Ammon's horn (tissue), 1 donor: ENCODE measurements around the gene TSHZ2.

Experiments used
- DNase-seq: peaks from one replicate; pipeline ENCODE4 v3.0.0-alpha.2; 2016; ENCODE audit warnings: low spot score

TSHZ2 gene

GRCh38 chr20:53282217-53282955 is 310.2 kb downstream of the TSHZ2 start:
- DNase-seq: no peak

DNA sequence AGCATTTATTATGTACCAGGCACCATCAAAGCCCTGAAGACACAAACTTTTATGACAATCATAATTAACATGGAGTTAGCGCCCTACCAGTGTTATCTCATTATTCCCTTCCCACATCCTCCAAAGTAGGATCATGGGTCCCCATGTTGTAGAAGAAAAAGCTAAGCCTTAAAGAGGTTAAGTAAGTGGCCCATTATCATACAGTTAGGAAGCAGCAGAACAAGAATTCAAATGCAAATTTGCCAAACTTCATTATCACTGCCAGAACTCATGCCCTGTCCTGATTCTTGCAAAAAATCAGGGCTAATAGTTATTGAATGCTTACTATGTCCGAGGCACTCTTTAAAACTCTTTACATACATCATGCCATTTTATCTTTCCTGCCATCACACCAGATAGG is 310.9 kb downstream of the TSHZ2 start:
- no peak for DNase-seq

DNA sequence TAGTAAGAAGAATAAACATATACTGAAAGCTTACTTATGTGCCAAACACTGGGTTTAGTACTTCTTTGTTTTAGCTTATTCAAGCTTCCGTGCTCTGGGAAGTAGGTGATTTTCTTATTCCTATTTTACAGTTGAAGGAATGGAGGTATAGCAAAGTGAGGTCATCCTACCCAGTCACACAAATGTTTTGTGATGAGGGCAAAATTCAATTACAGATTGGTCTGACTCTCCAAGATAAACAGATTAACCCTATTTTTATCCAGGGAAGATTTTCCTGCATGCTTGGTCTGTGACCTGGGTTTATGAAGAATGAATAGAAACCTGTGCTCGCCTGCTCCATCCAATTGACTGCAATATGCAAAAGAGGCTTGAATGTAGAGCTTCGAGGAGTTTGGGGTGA is 311.4 kb downstream of the TSHZ2 start:
- no peak for DNase-seq

DNA sequence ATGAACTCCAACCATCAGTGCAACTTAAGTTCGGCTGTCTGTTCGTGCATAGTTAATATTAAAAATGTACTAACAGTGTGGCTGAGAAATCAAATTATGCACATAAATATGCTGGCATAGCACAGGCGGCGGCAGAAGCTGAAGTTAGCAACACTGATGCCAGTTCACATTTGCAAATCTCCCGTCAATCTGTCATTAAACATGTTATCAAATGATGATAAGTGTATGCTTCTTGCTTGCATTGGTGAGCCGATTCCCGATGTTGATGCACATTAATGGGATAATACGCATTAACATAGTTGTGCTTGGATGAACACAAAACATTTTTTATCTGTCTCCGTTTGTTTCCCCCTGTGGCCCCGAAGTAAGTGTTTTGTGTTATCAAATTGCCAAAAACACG is 312.1 kb downstream of the TSHZ2 start:
- peak; percentile 6 for DNase-seq

- DNase-seq: no peak
Observed at GRCh38 chr20:53284696-53285095, 312.5 kb downstream of the TSHZ2 start.

DNA sequence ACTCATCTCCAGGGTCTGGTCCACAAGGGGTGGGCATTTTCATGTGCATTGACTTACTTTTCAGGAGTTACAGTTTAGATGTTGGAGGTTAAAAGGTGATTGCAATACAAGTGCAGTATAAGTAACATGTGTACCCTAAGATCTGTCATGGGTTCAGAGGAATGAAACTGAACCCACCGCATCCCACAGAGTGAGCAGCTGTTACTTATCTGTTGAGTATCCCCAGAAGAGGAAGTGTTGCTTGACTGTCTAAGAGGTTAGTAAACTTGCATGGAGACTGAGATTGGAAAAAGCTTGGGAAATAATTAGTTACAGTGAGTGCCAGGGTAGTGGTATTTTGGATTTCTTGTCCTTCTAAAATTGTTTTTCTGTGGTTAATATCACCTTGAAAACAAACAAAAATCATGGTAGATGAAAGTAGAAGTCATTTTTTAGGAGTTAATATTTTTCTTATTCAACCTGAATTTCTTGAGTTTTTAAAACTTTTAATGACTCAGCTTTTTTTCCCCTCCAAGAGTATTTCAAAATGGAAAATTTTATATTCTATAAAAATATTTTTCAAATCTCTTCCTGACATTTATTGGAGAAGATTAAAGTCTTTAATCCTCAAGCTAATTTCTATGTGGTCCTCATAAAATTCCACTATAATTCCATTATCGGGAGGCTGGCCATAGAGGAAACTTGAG is 315.3 kb downstream of the TSHZ2 start:
- DNase-seq: no peak

GRCh38 chr20:53291548-53291947 is 319.4 kb downstream of the TSHZ2 start:
- no peak for DNase-seq

GRCh38 chr20:53292347-53292746 is 320.2 kb downstream of the TSHZ2 start:
- no peak for DNase-seq

GRCh38 chr20:53294804-53295203 is 322.6 kb downstream of the TSHZ2 start:
- no peak for DNase-seq

DNA sequence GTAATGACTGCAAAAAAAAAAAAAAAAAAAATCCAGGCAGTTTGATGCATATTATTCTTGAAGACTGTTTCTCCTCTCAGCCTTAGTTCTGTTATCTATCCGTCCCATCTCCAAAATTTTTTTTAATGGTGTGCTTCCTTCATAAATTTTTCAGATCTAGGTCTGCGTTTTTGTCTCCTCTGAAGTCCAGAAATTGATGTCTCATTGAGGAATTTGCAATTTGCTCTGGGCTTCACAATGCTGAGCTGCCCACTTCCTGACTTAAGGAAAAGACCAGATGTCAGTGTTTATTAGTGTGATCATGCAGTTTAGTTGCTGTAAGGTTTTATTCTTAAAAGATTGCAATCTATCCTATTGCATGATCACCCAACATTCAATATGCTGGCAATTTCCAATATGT is 323.9 kb downstream of the TSHZ2 start:
- no peak for DNase-seq

DNA sequence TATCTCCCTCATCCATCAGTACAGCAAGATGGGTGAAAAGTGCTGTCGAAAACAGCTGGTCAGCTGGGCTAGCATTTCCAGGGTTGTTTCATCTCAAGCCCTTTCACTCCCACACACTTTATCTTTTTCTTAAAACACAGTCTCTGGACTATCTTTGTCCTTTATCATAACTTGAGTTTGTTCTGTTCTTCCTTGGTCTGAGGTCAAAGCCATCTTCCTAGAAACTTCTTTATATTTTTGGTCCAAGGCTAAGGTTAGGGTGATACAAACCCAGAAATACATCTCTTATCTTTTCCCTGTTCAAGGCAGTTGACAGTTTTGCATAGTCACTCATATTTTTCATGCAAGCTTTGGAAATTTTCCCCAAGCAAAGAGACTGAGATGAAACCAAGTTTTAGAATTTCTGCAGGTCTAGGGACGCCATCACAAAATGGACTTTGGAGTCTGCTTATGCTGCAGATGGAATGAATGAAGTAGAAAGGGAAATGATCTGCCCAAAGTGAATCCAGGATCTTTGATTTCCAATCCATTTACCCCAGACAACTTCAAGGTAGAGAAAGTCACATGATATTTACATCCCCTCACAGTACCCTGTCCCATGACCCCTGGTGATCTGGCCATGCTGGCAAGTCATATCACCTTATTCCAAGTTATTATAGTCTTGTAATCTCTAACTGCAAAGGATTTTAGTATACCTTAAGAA is 324.4 kb downstream of the TSHZ2 start:
- DNase-seq: no peak

DNA sequence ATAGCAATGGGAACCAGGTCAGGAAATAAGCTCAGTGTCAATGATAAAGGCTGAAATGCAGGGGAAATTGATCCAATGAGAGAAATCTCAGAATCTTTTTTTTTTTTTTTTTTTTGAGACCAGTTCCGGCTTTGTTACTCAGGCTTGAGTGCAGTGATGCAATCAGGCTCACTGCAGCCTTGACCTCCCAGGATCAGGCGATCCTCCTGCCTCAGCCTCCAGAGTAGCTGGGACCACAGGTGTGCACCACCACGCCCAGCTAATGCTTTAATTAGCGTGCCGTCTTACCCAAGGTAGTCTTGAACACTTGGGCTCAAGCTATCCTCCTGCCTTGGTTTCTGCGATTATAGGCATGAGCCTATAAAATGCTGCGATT is 325.0 kb downstream of the TSHZ2 start:
- DNase-seq: no peak

DNA sequence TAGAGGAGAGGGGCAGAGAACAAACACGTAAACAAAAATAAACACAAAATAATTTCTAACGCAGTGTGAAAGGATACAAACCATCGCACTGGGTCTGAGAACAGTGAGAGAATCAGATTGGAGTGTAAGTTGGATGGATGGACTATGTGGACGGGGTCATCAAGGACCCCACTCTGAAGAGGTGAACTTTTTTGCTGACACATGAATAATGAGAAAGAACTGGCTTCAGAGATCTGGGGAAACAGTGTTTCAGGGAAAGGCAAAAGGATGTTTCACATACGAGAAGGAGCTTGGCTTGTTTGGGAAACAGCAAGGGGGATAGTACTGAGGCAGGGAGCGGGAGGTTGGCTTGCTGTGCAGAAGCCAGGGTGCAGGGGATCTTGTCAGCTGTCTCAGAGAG is 326.1 kb downstream of the TSHZ2 start:
- DNase-seq: no peak

GRCh38 chr20:53298911-53299310 is 326.8 kb downstream of the TSHZ2 start:
- DNase-seq: no peak

DNA sequence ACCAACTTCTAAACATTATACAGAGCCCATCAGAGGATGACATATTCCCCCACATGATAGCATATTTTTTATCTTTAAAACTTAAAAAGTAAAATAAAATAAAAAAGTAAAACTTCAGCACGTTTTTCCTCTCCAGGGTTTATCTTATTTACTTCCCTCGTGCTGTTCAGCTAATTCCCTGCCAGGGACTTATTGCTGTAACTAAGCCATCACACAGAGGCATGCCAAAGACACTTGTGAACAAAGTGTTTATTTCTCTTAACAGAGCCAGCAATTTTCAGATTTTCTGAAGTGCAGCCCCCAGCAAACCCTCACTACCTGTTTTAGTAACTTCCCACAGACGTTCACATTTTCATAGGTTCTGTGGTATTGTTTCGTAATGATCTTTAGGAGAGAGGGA is 327.7 kb downstream of the TSHZ2 start:
- no peak for DNase-seq

- DNase-seq: peak; percentile 23
Observed at GRCh38 chr20:53301869-53302268, 329.7 kb downstream of the TSHZ2 start.

DNA sequence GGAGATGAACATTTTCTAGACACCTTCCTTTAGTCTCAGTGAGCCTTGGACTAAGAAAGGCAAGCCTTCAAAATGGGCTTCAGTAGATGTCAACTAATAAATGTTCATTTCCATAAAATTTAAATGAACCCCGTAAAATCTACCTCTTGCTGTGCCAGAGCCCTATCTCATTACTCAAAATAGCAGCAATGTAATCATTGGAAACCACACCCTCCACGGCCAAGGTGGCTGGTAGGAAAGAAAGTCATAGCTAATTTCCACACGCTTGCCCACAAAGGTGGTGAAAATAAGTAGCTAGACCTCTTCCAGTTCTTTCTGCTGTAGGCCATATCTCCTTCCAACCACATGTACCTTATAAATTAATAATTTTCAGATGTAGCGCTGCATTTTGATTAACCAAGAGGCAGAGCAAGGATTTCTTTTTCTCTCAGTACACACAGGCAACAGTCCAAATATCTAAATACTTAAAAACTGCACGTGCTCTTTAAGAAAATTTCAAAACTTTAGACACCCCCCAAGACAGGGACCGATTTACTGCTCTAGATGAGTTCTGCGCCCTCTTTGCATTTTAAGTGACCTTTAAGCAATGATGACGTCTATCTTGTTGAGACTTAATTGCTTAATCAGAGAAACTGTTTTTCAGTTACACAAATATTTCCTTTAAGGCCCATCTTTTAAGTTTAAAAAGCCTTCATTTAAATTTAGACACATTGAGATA is 330.7 kb downstream of the TSHZ2 start:
- no peak for DNase-seq

DNA sequence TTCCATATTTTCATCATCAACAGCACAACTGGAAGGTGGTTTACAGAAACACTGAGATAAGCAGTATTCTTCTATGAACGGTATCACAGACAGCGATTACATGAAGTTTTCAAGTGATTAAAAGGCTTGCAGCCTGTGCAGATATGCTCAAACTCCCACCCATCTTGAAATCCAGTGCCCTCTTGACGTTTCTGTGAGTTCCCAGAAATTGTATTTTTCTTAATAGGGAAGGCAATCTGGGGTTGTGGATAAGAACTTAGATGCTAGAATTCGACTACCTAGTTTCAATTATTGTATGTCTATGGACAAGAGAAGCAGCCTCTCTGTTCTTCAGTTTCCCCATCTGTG is 331.2 kb downstream of the TSHZ2 start:
- DNase-seq: no peak

GRCh38 chr20:53304146-53304545 is 332.0 kb downstream of the TSHZ2 start:
- DNase-seq: no peak

- no peak for DNase-seq
Observed at GRCh38 chr20:53306192-53306805, 334.1 kb downstream of the TSHZ2 start.

DNA sequence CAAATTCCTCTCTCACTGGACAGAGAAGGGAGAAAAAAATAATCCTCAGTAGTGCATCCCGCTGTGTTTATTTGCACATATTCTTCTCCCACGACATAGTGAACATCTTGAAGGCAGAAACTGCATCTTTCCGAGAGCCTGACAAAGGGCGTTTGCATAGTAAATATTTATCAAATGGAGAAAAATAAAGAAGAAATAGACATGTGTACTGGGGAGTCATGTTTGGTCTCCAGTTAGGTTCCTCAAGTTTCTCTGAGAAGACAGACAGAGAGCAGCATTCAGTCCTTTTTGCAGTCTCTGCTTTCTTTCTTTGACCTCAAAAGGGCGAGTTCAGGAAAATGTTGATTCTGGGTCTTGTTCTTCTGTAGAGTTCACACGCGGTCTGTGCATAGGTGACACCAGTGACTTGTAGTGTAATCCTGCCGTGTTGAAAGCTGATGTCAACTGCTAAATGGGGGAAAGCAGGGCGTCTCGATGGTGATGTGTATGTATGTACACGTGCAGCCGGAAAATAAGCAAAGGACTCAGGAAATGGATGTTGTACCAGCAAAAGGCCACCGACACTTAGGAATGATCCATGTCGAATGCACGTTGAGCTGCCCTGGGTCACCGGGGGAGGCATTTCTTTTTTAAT is 335.9 kb downstream of the TSHZ2 start:
- DNase-seq: no peak

- DNase-seq: no peak
Observed at GRCh38 chr20:53309515-53309914, 337.4 kb downstream of the TSHZ2 start.
